Measurements from ENCODE around the gene NTN1.

NTN1 gene

GRCh38 chr17:9220398-9221146 lies 199.3 kb downstream of the NTN1 start:
- no peak for DNase-seq

- DNase-seq: no peak
Measured at GRCh38 chr17:9221147-9221921, 200.0 kb downstream of the NTN1 start.

GRCh38 chr17:9221922-9222180 lies 200.5 kb downstream of the NTN1 start:
- DNase-seq: no peak

GRCh38 chr17:9223531-9223930 lies 202.2 kb downstream of the NTN1 start:
- DNase-seq: no peak

- DNase-seq: no peak
Measured at GRCh38 chr17:9224485-9224884, 203.2 kb downstream of the NTN1 start.

GRCh38 chr17:9225305-9226101 lies 204.2 kb downstream of the NTN1 start:
- DNase-seq: no peak

GRCh38 chr17:9226130-9226793 lies 205.0 kb downstream of the NTN1 start:
- no peak for DNase-seq

- DNase-seq: peak; percentile 35
Measured at GRCh38 chr17:9226794-9227135, 205.5 kb downstream of the NTN1 start.

- DNase-seq: no peak
Measured at GRCh38 chr17:9227819-9228407, 206.6 kb downstream of the NTN1 start.

GRCh38 chr17:9228408-9229159 lies 207.3 kb downstream of the NTN1 start:
- no peak for DNase-seq

- DNase-seq: no peak
Measured at GRCh38 chr17:9229160-9229825, 208.0 kb downstream of the NTN1 start.

- no peak for DNase-seq
Measured at GRCh38 chr17:9229826-9230201, 208.5 kb downstream of the NTN1 start.

GRCh38 chr17:9230346-9230745 lies 209.0 kb downstream of the NTN1 start:
- no peak for DNase-seq

- no peak for DNase-seq
Measured at GRCh38 chr17:9230861-9231260, 209.6 kb downstream of the NTN1 start.

- DNase-seq: no peak
Measured at GRCh38 chr17:9231449-9232154, 210.3 kb downstream of the NTN1 start.

GRCh38 chr17:9232155-9232475 lies 210.8 kb downstream of the NTN1 start:
- DNase-seq: no peak

- no peak for DNase-seq
Measured at GRCh38 chr17:9232591-9233270, 211.4 kb downstream of the NTN1 start.

- DNase-seq: no peak
Measured at GRCh38 chr17:9233271-9233599, 211.9 kb downstream of the NTN1 start.

- DNase-seq: no peak
Measured at GRCh38 chr17:9233761-9234160, 212.5 kb downstream of the NTN1 start.

GRCh38 chr17:9234389-9234945 lies 213.2 kb downstream of the NTN1 start:
- DNase-seq: no peak

Measured in CD4-positive, alpha-beta T cell treated with Interleukin-10 for 1 hour (primary cell).